GM23248 (cell line): ENCODE data around the gene SMCHD1.

Experiments
- EZH2 ChIP-seq: fragments of 200-600 bp; sonication (generic); IDR thresholded peaks from 2 replicates; pipeline ENCODE4 v1.6.1; 2018; ENCODE audit warnings: antibody characterized with exemption, mild to moderate bottlenecking; ENCODE audit not compliant: insufficient read depth, poor library complexity, severe bottlenecking
- EZH2phosphoT487 ChIP-seq: fragments of 200-600 bp; sonication (generic); IDR thresholded peaks from 2 replicates; pipeline ENCODE4 v1.6.1; 2018; ENCODE audit warnings: antibody characterized with exemption, moderate library complexity, mild to moderate bottlenecking, low read depth; ENCODE audit not compliant: insufficient read depth

- no peak for TF ChIP-seq EZH2
- TF ChIP-seq EZH2phosphoT487, result no peak
These were observed 53.8 kb downstream of the SMCHD1 start for GRCh38 chr18:2709316-2709715.
